Renal cortex interstitium (tissue), 15 donors: ENCODE measurements around the gene PLPPR5. TPM values are rescaled to one million over a fixed set of nuclear protein-coding genes. Genes with fewer than 3 reads are reported as not detected.
"Not testable (repeated sequence)": the region's sequence is repeated elsewhere in the genome, so short reads cannot be mapped to it uniquely, and the experiment has no call there.

ENCODE experiments used
- DNase-seq, 11 donors: peaks; one replicate each; pipeline ENCODE4 v3.0.0-alpha.2; 2013; ENCODE audit warnings: low read depth in 9 of 11, low spot score in 4 of 11; ENCODE audit errors: extremely low read depth in 1 of 11
- long read RNA-seq, 16 experiments: transcript quantifications; one replicate each; lab custom pipeline, GENCODE V29; 2026
- polyA plus RNA-seq, 3 donors: library from polyadenylated mRNA; unstranded; fragments of 120-200 nt; gene quantifications; one replicate each; pipeline ENCODE4 v1.2.1, GENCODE V29; 2013; ENCODE audit not compliant: insufficient read length in 3 of 3

The PLPPR5 gene, protein sequence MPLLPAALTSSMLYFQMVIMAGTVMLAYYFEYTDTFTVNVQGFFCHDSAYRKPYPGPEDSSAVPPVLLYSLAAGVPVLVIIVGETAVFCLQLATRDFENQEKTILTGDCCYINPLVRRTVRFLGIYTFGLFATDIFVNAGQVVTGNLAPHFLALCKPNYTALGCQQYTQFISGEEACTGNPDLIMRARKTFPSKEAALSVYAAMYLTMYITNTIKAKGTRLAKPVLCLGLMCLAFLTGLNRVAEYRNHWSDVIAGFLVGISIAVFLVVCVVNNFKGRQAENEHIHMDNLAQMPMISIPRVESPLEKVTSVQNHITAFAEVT
- polyA plus RNA-seq = 1 to 10 TPM; 1.7 to 2.8 (median 1.8) TPM
- long read RNA-seq, donor 1, partial matches to known transcripts = 7 of 7 reads
- long read RNA-seq, donor 1, other reads (novel, unspliced or antisense) = 0 of 7 reads
- long read RNA-seq, donor 2, partial matches to known transcripts = 0 of 1 reads
- long read RNA-seq, donor 2, other reads (novel, unspliced or antisense) = 0 of 1 reads
- long read RNA-seq, donor 3, partial matches to known transcripts = 0 of 1 reads
- long read RNA-seq, donor 3, other reads (novel, unspliced or antisense) = 0 of 1 reads
- long read RNA-seq, donor 4 = 0 reads
- long read RNA-seq, donor 5 = 0 reads
- long read RNA-seq, donor 6, full-length matches to known transcripts = 3 of 3 reads
- long read RNA-seq, donor 6, partial matches to known transcripts = 0 of 3 reads
- long read RNA-seq, donor 6, other reads (novel, unspliced or antisense) = 0 of 3 reads
- long read RNA-seq, donor 7, full-length matches to known transcripts = 2 of 2 reads
- long read RNA-seq, donor 7, partial matches to known transcripts = 0 of 2 reads
- long read RNA-seq, donor 7, other reads (novel, unspliced or antisense) = 0 of 2 reads
- long read RNA-seq, donor 8, full-length matches to known transcripts = 3 of 3 reads
- long read RNA-seq, donor 8, partial matches to known transcripts = 0 of 3 reads
- long read RNA-seq, donor 8, other reads (novel, unspliced or antisense) = 0 of 3 reads
- long read RNA-seq, donor 9, partial matches to known transcripts = 0 of 1 reads
- long read RNA-seq, donor 9, other reads (novel, unspliced or antisense) = 0 of 1 reads
- long read RNA-seq, donor 10 = 0 reads
- long read RNA-seq, donor 11 = 0 reads
- long read RNA-seq, donor 12 = 0 reads
- long read RNA-seq, donor 13, full-length matches to known transcripts = 1 of 1 reads
- long read RNA-seq, donor 13, partial matches to known transcripts = 0 of 1 reads
- long read RNA-seq, donor 13, other reads (novel, unspliced or antisense) = 0 of 1 reads
- long read RNA-seq, donor 14, partial matches to known transcripts = 0 of 1 reads
- long read RNA-seq, donor 14, other reads (novel, unspliced or antisense) = 0 of 1 reads
- long read RNA-seq, donor 15 = 0 reads
- long read RNA-seq, donor 16, full-length matches to known transcripts = 4 of 4 reads
- long read RNA-seq, donor 16, partial matches to known transcripts = 0 of 4 reads
- long read RNA-seq, donor 16, other reads (novel, unspliced or antisense) = 0 of 4 reads

DNA sequence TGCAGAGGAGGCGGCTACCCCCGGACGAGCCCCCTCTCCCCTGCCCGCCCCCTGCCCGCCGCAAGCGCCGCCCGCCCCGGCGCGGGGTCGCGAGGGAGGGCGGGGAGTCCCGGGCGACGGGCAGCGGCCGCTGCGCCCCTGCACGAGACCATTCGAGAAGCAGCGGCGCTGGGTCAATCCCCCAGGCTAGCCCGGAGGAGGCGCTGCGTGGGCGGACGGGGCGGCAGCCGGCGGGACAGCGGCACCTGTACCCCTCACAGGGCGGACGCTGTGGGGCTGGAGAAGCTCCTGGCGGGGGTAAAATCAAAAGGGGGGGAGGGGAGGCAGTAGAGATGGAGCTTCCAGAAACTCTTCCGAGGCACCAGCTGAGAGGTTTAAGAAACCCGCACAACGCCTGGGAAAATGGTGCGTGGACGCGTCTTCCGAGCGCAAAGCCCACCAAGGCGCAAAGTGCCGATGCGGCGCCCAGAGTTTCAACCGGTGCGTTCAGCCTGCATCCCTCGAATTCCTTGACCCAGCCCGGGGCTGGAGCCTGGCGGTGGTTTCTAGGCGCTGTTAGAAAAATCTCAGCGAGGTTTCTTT lies at the start of gene PLPPR5:
Gene PLPPR5, minus strand, starts transcription at position 1 of the 582 bp plus-strand sequence. CDS start 190 bp downstream, outside the sequence.
- peak in 1 of 11 donors; percentile 12 for DNase-seq

DNA sequence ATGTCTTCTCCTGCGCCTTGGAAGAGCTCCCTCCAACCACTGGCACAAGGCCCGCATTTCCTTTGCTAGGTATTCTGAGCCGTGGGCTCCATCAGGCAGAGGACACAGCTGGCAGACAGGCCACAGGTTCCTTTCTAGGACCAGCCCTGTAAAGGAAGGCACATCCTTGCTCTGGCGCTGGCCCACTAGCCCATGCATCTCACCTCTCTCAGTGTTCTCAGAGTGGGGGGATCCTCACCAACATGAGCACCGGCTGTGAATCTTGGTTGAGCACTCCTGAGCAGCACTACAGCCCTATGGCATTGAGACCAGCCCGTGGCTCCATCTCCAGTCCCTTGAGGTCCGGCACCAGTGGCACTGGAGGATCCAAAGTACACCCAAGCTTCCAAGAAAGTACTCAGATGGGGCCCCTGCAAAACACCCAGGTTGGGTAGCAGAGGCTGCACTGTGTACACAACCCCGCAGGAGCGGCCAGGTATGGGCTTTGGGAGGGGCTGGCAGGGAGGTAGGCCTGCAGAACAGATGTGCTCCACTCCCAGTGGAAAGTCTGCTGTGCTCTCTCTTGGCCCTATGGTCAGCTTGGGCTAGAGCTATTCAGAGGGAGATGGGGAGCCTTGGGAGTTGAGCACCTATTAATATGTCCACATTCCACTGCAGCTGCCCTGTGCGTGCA lies 47.1 kb upstream of the PLPPR5 start:
- DNase-seq = no peak

DNA sequence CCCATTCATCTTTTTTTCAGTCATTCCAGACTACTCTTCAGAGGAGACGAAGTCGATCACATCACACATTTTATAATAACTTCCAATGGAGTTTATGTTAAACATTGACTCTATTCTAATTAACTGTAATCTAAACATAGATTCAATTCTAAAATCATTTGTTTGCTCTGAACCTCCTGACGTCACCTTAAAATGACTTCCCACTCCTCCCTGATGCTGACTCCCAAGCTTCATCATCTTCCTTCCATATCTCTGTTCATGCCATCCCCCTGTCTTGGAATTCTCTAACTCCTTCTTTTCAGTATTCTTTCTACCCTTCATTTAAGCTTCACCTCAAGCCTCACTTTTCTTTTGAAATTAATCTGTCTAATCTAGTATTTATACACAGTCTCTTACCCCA lies 45.1 kb upstream of the PLPPR5 start:
- no peak for DNase-seq

DNA sequence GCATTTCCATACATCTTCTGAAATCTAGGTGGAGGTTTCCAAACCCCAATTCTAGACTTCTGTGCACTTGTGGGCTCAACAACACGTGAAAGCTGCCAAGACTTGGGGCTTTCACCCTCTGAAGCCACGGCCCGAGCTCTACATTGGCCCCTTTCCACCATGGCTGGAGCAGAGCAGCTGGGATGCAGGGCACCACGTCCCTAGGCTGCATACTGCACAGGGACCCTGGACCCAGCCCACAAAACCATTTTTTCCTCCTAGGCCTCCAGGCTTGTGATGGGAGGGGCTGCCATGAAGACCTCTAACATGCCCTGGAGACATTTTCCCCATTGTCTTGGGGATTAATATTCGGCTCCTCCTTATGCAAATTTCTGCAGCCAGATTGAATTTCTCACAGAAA lies 32.1 kb upstream of the PLPPR5 start:
- not testable (repeated sequence) for DNase-seq

DNA sequence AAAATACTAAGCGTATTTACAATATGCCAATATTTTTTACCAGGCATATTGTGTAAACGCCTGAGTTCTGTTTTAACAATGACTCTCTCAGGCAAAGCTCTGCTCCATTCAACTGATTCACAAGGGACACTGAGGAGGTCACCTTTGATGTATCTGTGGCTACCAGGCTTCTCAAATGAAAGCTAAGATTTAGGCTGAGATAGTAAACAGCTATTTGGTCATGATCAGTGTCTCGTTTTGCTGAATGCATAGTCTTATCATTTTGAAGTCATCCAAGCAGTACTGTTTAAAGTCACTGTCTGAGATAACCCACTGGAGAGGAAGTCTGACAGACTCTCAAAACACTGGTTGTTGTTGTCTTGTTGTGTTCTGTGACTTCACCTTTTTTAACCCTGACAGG lies 13.7 kb upstream of the PLPPR5 start:
- no peak for DNase-seq

DNA sequence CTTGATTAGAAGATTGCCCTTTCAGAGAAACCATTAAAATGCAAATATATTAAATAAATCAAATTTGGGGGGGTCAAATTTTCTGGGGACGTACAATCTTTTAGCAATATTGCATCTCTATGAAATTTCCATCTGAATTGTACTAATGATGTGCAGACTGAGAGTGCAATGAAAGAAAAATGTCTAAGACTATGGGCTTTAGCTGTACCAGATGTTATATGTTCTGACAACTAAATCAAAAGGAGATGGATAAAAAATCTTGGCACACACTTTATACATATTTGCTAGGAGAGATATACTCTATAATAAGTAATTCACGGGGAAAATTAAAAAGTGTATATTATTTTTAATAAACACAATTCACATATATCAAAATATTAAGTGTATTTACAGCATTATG lies 13.0 kb upstream of the PLPPR5 start:
- DNase-seq = no peak

DNA sequence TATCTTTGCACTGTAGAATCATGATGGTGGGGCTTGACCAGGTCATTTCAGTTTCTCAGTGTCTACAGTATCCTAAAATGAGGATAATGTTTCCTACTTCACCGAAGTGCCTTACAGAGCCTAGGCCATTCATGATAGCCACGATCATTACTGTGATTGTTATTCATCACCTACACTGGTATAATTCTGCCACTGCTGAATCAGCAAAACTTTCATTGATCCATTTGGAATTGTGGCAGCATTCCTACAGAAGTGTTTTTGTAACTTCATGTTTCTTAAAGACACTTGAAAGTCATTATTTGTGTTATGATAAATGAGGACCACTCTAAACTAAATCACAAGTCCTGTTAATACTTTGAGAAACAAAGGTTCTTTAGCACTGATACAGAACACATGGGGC lies 6.0 kb upstream of the PLPPR5 start:
- DNase-seq = no peak

DNA sequence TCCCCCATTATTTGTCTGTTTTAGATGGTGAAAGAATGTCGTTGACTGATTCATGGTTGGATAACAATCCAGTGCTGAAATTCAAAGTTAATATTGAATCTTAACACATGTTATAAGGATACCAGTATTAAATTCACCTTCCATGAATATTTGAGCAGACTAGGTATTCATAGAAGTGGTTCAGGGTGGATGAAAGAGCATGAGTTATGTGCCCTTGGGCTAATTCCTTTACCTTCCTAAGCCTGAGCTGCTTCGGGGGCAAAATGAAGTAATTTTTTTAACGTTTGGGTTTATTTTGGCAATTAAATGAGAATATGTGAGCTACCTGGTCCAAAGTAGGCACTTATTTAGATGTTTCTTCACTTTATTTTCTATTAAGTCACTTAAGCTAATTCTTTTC lies 2.7 kb upstream of the PLPPR5 start:
- no peak for DNase-seq

DNA sequence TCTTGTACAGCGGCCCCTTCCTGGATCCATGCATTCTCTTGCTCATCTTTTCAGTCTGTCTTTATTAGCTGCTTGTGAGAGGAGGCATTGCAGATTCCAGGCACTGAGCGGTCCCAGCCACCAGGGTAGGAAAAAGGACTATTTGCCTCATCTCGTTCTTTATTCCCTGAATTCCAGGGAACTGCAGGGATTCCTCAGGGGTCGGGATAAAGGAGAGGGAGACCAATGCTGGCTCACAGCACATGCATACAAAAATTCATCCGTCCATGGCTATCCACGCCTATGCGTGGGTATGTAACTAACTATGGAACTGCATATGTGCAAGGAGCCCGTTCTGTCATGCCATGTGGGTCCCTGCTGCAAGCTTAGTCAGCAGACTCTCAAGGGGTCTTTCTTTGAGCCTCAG lies 879 bp upstream of the PLPPR5 start:
- no peak for DNase-seq

DNA sequence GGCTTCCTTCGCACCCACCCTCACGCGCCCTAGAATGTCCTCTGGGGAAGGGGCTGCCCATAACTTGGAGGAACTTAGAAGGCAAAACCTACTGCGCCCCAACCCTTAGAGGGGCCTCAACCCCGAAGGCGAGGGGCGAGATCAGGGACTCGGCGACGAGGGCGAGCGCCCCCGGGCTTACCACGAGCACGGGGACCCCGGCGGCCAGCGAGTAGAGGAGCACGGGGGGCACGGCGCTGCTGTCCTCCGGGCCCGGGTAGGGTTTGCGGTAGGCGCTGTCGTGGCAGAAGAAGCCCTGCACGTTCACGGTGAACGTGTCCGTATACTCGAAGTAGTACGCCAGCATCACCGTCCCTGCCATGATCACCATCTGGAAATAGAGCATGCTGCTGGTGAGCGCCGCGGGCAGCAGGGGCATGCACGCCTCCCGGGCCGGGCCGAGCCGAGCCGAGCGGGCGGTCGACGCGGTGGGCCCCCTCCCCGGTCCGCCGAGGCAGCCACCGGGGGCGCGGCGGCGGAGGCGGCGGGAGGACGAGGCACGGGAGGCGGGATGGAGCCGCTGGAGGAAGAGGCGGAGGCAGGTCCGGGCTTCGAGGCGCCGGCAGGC lies 304 bp downstream of the PLPPR5 start:
- DNase-seq = no peak

DNA sequence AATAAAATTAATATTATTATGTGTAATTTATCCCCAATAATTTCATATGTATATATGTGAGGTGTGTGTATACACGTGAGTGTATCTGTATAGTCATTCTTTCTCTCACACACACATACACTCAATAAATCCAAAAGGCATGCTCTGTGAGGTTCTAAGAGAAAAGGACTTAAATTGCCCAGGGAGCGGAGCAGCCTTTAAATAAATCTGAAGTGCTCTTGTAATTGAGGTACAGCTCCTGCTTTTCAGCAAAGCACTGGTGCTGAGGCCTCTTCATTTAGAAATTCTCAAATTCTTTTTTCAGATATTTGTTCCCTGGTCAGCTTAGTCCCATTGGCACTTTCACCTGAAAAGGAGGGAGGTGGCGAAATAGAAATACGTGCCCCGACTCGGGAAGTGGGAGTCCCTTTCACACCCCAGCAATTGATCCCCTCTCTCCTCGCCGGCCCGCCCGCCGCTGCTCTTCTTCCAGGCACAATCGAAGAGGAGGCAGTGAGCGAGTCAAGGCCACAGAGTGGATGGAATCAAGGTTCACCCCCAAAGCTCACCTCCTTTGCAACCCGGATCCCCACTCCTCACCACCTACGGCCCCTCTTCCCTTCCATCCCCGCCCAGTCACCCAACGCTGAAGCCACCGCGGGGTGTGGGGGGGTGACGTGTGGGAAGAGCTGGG lies 944 bp downstream of the PLPPR5 start:
- no peak for DNase-seq

DNA sequence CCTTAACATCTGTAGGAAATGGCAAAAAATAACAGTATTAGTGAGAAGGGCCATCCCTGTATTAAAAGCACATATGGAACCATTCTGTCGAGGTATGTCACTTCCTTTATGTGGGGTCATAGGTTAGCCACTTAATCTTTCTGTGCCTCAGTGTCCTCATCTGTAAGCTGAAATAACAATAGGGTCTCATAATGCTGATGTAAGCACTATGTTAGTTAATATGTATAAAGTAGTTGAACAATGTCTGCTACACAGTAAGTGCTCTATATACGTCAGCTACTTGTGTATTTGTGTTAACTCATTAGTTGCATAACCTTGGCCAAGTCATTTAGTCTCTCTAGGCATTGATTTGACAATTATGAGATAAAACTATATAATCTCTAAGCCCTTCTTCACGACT lies 11.8 kb downstream of the PLPPR5 start:
- DNase-seq = no peak

DNA sequence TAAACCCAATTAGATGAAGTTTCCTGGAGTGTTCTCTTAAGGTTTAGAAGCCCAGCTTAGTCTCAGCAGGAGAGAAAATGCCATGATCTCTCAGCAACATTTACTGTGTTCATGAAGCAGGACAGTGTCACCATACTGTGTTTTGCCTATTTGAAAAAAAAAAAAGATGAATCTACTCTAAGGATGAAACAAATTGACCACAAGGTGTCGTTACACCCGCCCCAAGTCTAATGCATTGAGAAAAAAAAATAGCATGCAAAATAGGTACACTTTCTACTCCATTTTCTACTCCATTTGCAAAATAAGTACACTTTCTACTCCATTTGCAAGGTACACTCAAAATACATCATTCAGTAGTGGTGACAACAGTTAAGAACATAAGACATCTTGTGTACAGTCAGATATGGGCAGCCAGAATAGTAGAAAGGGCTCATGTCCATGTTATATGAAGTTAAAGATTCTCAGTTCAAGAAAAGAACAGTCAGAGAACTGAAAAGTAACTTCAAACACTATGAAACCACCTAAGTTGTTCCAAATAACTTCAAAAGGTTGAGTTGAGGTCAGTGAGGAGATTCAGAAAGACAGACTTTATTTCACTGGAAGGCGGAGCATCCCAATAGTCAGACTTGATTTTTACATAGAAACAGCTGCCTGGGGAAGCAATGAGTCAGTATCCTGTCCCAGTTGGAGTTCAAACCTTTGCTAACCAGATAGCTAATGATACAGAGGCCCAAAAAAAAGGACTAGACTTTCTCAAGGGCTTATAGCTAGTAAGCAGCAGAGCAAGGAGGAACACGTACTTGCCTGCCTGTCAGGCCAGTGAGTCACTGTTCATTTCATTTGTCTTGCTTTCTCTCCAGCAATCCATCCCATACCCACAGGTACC lies 13.3 kb downstream of the PLPPR5 start:
- DNase-seq = no peak

DNA sequence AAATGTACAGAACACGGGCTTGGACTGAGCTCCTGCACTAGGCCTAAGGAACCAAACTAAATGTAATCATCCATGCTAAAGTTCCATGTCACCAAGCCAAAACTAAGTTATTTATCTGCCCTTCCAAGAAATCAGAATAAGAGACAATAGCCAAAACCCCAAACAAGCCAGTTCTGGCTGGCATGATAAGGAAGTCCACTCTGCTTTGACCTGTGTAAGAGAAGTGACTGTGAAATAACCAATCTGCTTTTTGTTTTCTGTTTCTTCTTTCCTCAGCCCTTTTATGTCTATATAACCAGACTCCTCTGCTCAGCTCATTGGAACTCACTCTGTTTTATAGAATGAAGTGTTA lies 15.1 kb downstream of the PLPPR5 start:
- no peak for DNase-seq

DNA sequence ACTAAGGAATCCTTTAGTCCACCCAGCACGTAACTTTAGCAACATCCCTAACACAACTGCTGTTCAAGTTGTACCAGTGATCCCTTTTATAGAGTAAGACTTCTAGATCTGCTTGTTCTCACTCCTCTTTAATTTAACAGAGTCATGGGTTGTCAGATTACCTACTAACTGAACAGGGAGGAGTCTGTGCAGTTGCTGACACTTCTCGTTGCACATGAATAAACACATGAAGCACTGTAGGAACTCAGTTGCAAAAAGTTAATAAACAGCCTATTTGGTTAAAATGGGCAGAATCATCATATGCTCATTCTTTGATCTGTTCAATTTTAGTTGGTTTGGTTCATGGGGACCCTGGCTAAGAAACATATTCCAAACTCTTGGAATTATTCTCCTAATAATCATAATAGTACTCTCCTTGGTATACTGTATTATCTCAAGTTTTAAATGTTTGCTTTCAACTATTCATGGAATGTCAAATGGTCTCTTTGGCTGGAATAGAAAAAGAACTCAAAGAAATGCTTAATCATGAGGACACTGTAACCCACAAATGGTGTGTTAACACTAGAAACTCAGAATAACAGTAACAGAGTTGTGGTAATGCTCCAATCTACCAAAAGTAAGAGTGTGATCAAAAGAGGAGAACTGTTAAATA lies 15.6 kb downstream of the PLPPR5 start:
- DNase-seq = no peak

DNA sequence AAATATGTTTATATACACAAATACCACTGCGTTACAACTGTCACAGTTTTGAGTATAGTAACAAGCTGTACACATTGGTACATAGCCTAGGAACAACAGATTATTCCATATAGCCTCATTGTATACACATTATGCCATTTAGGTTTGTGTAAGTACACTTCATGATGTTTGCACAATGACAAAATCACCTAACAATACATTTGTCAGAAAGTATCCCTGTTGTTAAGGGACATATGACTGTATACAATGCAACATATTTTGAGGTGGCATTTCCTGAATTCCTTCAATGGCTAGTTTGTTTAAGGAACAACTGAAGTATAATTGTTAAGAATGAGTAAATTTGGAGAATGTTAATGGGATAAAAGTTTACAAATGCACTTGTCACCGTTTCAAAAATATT lies 19.0 kb downstream of the PLPPR5 start:
- no peak for DNase-seq
